Measurements from ENCODE around the gene PSAP.

DNA sequence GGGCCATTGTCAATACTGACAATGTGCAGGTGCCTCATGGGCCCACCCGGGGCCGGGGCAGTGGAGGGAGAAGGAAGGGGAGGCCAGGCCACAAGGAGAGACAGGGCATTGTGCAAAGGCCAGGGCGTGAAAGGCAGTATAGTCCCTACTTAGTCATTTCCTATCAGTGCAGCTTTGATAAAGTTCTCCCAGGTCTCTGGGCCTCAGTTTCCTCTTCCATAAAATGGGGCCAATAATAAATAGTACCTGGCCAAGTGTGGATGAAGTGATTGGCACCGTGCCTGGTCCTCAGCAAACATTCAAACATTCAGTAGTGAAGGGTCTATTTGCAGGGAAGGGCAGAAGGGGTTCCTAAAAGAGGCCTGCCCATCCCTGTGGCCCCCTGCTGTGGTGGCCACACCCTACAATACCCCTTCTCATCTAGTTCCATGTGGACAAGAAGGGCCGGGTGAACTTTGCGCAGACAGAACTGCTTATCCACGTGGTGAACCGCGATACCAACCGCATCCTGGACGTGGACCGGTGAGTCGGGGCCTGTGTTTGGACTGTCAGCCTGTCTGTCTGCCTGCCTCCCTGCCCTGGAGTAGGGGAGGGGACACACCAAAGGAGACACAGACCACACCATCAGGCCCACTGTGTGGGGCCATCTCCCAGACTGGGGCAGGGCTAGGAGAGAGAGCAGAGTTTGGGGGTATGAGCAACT, 40.9 kb downstream of the PSAP start:
- TF ChIP-seq, protein P1, sequence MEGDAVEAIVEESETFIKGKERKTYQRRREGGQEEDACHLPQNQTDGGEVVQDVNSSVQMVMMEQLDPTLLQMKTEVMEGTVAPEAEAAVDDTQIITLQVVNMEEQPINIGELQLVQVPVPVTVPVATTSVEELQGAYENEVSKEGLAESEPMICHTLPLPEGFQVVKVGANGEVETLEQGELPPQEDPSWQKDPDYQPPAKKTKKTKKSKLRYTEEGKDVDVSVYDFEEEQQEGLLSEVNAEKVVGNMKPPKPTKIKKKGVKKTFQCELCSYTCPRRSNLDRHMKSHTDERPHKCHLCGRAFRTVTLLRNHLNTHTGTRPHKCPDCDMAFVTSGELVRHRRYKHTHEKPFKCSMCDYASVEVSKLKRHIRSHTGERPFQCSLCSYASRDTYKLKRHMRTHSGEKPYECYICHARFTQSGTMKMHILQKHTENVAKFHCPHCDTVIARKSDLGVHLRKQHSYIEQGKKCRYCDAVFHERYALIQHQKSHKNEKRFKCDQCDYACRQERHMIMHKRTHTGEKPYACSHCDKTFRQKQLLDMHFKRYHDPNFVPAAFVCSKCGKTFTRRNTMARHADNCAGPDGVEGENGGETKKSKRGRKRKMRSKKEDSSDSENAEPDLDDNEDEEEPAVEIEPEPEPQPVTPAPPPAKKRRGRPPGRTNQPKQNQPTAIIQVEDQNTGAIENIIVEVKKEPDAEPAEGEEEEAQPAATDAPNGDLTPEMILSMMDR (conservative IDR thresholded peaks at IDR 0.05; ENCODE audit: low read depth in 2 of 2) = no peak
- TF ChIP-seq EZH2phosphoT487 (IDR thresholded peaks at IDR 0.05; ENCODE audit: unreplicated experiment) = no peak
- TF ChIP-seq JUNB (IDR thresholded peaks at IDR 0.05; ENCODE audit: unreplicated experiment) = no peak
- TF ChIP-seq POLR2AphosphoS5 (IDR thresholded peaks at IDR 0.05; ENCODE audit: low read depth) = no peak
- TF ChIP-seq EZH2 (IDR thresholded peaks at IDR 0.05; ENCODE audit: low read depth, unreplicated experiment) = no peak
- TF ChIP-seq, protein P2, sequence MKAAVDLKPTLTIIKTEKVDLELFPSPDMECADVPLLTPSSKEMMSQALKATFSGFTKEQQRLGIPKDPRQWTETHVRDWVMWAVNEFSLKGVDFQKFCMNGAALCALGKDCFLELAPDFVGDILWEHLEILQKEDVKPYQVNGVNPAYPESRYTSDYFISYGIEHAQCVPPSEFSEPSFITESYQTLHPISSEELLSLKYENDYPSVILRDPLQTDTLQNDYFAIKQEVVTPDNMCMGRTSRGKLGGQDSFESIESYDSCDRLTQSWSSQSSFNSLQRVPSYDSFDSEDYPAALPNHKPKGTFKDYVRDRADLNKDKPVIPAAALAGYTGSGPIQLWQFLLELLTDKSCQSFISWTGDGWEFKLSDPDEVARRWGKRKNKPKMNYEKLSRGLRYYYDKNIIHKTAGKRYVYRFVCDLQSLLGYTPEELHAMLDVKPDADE (IDR thresholded peaks at IDR 0.05) = no peak
- TF ChIP-seq CREB1 (CRISPR knock-in tag; IDR thresholded peaks at IDR 0.05; ENCODE audit: low read depth) = no peak
- TF ChIP-seq, protein P3, sequence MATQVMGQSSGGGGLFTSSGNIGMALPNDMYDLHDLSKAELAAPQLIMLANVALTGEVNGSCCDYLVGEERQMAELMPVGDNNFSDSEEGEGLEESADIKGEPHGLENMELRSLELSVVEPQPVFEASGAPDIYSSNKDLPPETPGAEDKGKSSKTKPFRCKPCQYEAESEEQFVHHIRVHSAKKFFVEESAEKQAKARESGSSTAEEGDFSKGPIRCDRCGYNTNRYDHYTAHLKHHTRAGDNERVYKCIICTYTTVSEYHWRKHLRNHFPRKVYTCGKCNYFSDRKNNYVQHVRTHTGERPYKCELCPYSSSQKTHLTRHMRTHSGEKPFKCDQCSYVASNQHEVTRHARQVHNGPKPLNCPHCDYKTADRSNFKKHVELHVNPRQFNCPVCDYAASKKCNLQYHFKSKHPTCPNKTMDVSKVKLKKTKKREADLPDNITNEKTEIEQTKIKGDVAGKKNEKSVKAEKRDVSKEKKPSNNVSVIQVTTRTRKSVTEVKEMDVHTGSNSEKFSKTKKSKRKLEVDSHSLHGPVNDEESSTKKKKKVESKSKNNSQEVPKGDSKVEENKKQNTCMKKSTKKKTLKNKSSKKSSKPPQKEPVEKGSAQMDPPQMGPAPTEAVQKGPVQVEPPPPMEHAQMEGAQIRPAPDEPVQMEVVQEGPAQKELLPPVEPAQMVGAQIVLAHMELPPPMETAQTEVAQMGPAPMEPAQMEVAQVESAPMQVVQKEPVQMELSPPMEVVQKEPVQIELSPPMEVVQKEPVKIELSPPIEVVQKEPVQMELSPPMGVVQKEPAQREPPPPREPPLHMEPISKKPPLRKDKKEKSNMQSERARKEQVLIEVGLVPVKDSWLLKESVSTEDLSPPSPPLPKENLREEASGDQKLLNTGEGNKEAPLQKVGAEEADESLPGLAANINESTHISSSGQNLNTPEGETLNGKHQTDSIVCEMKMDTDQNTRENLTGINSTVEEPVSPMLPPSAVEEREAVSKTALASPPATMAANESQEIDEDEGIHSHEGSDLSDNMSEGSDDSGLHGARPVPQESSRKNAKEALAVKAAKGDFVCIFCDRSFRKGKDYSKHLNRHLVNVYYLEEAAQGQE (IDR thresholded peaks at IDR 0.05; ENCODE audit: unreplicated experiment) = no peak
- TF ChIP-seq ZNF114 (CRISPR knock-in tag; IDR thresholded peaks at IDR 0.05) = no peak
- no peak for TF ChIP-seq ZNF331 (CRISPR knock-in tag; IDR thresholded peaks at IDR 0.05; ENCODE audit: low read depth)
- no peak for TF ChIP-seq NANOG (IDR thresholded peaks at IDR 0.05; ENCODE audit: borderline replicate concordance)
- TF ChIP-seq STAT1 (IDR thresholded peaks at IDR 0.05; ENCODE audit: unreplicated experiment) = no peak
